Activated naive CD8-positive, alpha-beta T cell treated with anti-CD3 and anti-CD28 coated beads, Interleukin-2, amount 50 U/mL, for 16 hours (primary cell): ENCODE measurements around the gene SLC15A4.
"Not testable (repeated sequence)": the region's sequence is repeated elsewhere in the genome, so short reads cannot be mapped to it uniquely, and the experiment has no call there.

Experiments
- DNase-seq: peaks from one replicate; pipeline ENCODE4 v3.0.0-alpha.2; 2020; ENCODE audit warnings: low read depth, low spot score

Gene SLC15A4

GRCh38 chr12:128844031-128844635 lies 20.4 kb upstream of the SLC15A4 start:
- no peak for DNase-seq

DNA sequence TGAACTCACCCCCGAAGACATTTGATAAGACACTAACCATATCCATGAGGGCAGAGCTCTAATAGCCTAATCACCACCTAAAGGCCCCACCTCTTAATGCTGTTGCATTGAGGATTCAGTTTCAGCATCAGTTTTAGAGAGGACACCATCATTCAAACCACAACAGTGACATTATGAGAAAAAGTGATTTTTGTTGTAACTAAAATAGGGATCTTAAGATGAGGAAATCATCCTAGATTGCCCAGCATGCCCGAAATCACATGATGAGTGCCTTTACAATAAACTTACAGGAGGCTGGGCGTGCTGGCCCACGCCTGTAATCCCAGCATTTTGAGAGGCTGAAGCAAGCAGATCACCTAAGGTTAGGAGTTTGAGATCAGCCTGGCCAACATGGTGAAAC lies 19.8 kb upstream of the SLC15A4 start:
- no peak for DNase-seq

GRCh38 chr12:128842579-128842978 lies 18.8 kb upstream of the SLC15A4 start:
- DNase-seq = no peak

- DNase-seq = no peak
Measured at GRCh38 chr12:128840862-128841468, 17.2 kb upstream of the SLC15A4 start.

DNA sequence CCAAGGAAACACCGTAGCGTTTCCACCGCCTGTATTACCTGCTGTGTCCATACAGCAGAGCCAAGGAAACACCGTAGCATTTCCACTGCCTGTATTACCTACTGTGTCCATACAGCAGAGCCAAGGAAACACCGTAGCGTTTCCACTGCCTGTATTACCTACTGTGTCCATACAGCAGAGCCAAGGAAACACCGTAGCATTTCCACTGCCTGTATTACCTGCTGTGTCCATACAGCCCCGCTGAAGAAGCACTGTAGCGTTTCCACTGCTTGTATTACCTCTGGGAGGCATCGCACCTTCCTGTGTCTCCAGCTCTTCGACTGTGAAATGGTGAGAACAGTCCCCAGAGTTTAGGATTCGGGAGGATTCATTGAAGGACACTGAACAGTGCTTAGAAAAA lies 16.1 kb upstream of the SLC15A4 start:
- not testable (repeated sequence) for DNase-seq

GRCh38 chr12:128833418-128833817 lies 9.7 kb upstream of the SLC15A4 start:
- DNase-seq = no peak

DNA sequence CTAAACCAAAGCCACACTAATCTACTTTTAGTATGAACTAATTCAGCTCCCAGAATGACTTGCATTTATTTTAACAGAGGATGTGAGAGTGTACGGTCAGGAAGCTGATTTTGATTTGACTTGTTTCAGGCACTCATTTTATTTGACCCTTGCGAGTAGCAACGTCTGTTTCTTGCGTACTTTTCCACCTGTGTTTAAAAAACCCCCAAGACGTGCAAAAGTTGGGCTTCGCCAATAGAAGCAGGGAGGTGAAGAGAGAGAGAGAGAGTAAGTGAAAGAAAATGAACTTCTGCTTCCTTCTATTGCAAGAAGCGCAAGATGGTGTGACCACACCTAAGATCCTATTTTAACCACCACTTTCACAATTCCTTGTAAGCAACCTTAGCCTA lies 6.7 kb upstream of the SLC15A4 start:
- DNase-seq = no peak

- no peak for DNase-seq
Measured at GRCh38 chr12:128829861-128830504, 6.2 kb upstream of the SLC15A4 start.

- DNase-seq = no peak
Measured at GRCh38 chr12:128827724-128828123, 4.0 kb upstream of the SLC15A4 start.

DNA sequence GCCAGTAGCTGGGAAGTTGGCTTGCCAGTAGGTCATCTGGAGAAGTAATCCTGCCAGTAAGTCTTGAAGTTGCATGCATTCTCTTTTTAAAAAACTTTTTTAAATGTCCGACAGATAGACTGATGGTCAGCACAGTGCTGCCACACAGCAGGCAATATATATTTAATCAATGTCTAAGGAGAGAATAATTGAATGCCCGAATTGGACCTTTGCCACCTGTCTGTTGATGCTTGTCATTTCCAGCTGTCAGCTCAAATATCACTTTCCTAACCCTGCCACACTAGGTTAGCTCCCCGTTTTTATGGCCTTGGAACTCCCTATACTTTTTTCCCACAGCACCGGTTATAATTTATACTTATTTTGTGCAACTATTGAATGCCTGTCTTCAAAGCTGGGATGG lies 2.1 kb upstream of the SLC15A4 start:
- no peak for DNase-seq

- no peak for DNase-seq
Measured at GRCh38 chr12:128823216-128823915, 392 bp downstream of the SLC15A4 start.

DNA sequence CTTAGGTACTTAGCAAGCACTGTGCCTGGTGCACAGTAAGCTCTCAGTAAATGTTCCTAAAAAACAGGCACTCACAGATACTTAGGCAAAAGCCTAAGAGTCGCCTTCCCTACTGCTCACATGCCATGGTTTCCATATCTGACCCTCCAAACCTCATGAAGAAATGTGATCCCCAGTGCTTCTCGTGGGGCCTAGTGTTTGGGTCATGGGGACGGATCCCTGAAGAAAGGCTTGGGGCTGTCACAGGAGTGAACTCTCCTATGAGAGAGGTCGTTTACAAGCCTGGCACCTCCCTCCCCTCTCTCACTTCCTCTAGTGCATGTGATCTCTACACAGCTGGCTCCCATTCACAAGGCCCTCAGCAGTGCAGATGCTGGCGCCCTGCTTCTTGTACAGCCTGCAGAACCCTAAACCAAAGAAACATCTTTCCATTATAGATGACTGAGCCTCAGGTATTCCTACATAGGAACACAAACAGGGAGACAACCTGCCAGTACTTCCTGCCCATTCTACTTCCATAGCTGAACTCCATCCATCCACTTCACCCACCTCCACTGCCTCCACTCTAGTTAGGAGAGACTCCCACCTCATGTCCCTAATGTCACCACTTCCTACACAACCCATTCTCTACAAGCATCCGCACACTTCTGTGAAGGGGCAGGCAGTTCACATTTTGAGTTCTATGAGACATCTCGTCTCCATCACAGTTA lies 2.9 kb downstream of the SLC15A4 start:
- no peak for DNase-seq

DNA sequence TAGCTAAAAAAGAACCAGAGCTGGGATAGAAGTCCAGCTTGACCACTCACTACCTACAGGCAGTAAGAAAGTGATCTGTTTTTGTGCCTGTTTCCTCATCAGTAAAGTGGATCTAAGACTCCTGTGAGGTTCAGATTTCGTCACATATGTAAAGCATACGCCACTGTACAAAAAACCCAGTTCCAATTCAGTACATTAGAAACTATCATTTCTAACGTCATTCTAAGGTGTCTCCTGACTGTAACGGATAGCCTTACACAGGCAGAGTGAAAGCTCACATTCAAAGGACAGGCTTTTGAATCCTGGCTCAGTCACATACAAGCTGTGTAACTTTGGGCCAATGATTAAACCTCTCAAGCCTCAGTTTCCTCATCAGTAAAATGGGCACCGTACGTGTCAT lies 3.5 kb downstream of the SLC15A4 start:
- DNase-seq = no peak

GRCh38 chr12:128819293-128820144 lies 4.2 kb downstream of the SLC15A4 start:
- no peak for DNase-seq

DNA sequence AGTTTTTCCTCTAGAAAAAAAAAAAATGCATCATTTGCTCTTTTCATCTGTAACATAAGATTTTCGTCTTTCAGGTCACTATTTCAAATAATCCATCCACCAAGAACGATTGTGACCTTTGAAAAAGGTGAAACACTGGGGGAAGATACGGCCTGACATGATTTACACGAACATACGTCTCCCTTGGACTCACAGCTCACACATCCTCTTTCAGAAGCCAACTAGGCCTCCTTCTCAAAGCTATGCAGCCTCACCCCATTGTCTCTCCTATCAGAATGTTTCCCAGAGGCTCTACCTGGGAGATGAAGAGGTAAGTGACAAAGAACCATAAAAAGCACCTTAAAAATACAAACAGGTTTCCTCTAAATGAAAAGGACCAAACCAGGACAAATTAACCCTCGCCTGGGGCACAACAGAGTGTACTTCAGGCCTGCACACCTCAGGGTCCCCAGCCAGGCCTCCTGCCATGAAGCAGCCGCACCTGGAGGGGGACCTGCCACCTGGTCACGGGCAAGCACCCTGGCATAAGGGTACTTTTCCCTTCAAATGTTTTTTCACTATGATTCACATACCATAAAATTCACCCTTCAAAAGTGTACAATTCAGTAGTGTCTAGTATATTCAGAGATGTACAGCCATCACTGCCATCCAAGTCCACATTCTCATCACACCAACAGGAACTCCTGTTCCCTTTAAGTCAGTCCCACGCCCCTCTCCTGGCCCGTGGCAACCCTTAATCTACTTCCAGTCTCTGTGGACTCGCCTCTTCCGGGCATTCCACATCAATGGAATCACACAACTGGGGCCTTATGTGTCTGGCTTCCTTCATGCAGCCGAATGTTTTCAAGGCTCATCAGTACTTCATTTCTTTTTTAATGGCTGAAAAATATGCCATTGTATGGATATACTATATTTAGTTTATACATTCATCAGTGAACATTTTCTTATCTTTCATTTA lies 5.4 kb downstream of the SLC15A4 start:
- no peak for DNase-seq

DNA sequence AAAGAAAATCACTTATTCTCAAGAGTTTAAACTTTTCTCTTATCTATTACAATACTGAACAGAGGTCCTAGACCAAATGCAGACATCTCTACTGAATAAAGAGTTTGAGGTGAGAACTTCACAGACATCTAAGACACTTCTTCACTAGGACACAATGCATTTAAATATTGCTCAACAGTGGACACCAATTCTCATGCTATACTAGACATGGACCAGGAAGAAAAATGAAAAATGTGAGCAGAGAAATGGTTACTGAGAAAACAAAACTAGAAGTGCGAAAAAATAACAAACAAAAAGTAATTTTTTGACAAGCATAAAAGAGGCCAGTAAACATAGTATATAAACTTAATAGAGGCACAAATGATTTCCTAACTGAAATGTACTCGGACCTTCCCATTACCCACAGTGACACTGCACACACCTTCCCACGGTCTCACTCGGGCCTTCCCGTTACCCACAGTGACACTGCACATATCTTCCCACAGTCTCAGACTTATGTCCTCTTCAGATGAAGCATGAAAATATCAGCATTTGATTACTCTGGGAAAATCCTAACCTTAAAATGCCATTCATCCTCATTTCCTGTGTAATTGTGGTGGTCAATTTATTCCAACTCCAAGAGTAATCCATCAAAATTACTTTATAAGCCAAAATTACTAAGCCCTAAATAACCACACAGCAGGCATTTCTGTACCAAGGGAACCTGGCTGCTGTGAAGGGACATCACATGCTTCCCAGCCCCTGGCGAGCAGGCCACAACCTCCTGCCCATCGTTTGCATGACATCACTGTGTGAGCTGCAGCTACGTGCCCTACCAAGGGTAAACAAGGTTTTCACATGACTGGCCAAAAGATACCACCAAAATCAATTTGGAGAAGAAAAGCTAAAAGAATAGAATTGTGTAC lies 6.4 kb downstream of the SLC15A4 start:
- DNase-seq = no peak

DNA sequence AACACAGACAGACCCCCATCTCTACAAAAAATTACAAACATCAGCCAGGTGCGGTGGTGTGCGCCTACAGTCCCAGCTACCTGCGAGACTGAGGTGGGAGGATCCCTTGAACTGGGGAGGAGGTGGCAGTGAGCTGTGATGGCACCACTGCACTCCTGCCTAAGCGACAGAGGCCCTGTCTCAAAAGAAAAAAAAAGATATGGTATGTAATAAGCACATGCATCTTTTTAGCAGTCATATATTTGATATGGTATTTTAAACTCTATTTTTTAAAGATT lies 7.2 kb downstream of the SLC15A4 start:
- no peak for DNase-seq

DNA sequence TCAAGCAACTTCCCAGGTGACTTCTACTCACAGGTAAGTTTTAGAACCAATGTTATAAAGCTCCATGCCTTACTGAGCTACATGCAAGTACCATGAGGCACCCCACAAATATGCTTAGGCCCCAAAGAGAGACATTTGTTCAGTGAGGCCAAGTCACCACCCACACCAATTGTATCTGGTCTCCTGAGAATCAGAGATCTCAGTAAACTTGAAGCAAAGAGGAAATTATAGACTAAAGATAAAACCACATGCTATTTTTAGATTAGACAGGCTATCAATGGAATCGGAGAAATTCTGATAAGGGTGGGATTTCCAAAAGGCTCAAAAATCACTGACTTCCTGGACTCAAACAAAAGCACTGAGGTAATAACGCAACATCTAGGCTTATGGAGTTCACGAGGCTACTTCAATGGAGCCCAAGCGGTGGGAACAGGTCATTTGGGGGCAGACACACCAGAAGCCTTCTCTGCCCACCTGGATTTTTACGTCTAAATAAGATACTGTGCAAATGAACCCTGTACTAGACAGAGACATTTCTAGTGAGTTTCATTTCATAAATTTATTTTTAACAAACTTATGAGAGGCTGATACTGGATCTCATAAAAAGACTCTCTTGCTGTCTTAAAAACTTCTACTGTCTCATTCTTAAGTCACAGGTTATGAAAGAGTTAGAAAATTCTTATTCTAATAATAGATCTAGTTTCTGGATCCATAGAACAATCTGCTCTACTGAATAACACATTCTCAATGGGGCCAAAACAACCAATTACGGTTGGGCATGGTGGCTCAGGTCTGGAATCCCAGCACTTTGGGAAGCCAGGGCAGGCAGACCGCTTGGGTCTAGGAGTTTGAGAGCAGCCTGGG lies 7.7 kb downstream of the SLC15A4 start:
- DNase-seq = no peak
